ENCODE data around the gene RNF130.

DNA sequence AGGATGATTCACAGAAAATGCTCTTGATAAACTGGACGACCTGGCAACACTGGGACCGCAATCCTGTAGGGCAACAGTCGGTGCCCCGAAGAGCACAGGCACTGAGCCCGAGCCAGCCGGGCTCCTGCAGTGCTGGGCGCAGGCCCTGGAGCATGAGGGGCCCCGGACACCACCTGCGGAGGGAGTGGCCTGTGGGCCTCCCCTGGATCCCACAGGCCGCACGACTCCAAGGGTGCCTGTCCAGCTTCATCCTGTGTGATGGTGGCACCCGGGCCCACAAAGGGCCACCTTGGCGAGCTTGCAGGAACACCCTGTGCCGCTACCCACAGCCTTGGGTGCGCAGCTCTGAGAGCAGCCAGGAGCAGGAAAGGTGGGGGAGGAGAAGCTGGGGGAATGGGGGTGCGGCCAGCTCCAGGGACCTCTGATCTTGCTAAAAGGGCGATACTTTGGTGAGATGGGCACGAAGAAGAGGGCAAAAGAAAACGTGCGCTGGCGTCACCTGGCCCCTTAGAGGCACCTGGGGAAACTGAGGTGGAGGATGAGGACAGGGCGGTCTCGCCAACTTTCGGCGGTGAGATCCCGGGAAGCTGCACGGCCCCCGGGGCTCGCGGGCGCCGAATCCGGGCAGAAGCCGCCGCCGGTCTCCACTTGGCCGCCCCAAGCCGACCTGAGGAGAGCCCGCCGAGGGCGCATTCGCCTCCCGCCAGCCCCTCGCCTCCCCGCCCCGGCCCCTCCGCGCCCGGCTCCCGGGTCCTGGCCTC lies 164.6 kb downstream of the RNF130 start:
- TF ChIP-seq TAF1 (IDR thresholded peaks at IDR 0.05; ENCODE audit: low read depth), result no peak
- no peak for TF ChIP-seq EP300 (IDR thresholded peaks at IDR 0.05; ENCODE audit: borderline replicate concordance)
- TF ChIP-seq, protein P1, sequence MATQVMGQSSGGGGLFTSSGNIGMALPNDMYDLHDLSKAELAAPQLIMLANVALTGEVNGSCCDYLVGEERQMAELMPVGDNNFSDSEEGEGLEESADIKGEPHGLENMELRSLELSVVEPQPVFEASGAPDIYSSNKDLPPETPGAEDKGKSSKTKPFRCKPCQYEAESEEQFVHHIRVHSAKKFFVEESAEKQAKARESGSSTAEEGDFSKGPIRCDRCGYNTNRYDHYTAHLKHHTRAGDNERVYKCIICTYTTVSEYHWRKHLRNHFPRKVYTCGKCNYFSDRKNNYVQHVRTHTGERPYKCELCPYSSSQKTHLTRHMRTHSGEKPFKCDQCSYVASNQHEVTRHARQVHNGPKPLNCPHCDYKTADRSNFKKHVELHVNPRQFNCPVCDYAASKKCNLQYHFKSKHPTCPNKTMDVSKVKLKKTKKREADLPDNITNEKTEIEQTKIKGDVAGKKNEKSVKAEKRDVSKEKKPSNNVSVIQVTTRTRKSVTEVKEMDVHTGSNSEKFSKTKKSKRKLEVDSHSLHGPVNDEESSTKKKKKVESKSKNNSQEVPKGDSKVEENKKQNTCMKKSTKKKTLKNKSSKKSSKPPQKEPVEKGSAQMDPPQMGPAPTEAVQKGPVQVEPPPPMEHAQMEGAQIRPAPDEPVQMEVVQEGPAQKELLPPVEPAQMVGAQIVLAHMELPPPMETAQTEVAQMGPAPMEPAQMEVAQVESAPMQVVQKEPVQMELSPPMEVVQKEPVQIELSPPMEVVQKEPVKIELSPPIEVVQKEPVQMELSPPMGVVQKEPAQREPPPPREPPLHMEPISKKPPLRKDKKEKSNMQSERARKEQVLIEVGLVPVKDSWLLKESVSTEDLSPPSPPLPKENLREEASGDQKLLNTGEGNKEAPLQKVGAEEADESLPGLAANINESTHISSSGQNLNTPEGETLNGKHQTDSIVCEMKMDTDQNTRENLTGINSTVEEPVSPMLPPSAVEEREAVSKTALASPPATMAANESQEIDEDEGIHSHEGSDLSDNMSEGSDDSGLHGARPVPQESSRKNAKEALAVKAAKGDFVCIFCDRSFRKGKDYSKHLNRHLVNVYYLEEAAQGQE (IDR thresholded peaks at IDR 0.05; ENCODE audit: low read depth), result no peak
